GM12872 (cell line): Measurements from ENCODE around the gene ISLR.

ENCODE experiments used
- CTCF ChIP-seq: IDR thresholded peaks from 3 replicates; pipeline ENCODE4 v1.5.1; 2011; ENCODE audit warnings: low read depth, mild to moderate bottlenecking, low read length, moderate library complexity; ENCODE audit not compliant: insufficient read depth

ISLR gene

GRCh38 chr15:74134387-74135027 is 39.0 kb upstream of the ISLR start:
- peak; percentile 54 for TF ChIP-seq CTCF

DNA sequence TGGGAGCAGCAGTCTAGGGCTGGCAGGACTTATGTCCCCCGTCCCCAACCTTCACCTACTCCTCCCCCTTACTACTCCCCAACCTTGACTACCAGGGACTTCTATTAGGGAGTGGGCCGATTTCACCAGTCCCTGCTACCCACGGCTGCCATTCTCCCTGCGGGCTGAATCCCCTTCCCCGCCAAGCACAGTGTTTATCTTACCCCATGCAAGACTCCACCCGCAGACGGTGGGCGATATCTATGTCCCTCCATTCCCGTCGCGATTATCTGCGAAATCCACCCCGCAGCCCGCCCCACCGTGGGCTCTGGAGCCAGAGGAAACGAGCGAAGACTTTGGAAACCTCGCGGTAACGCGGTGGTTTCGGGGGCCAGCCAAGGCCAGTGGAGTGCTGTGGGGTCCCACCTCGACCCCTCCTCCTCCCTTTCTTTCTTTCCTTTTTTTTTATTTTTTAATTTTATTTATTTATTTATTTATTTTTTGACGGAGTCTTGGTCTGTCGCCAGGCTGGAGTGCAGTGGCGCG is 38.4 kb upstream of the ISLR start:
- no peak for TF ChIP-seq CTCF

DNA sequence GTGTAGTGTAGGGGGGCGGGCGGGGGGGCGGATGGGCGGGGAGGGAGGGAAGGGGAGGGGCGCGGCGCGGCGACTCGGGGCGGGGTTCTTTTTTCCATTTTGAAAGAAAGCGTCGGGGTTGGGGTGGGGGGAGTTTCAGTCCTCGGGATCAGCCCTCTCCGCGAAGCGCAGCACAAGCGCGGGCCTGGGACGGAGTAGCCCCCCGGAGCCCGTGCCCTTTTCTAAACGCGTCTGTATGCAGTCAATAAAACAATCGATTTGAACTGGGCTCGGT is 37.0 kb upstream of the ISLR start:
- TF ChIP-seq CTCF, result no peak

DNA sequence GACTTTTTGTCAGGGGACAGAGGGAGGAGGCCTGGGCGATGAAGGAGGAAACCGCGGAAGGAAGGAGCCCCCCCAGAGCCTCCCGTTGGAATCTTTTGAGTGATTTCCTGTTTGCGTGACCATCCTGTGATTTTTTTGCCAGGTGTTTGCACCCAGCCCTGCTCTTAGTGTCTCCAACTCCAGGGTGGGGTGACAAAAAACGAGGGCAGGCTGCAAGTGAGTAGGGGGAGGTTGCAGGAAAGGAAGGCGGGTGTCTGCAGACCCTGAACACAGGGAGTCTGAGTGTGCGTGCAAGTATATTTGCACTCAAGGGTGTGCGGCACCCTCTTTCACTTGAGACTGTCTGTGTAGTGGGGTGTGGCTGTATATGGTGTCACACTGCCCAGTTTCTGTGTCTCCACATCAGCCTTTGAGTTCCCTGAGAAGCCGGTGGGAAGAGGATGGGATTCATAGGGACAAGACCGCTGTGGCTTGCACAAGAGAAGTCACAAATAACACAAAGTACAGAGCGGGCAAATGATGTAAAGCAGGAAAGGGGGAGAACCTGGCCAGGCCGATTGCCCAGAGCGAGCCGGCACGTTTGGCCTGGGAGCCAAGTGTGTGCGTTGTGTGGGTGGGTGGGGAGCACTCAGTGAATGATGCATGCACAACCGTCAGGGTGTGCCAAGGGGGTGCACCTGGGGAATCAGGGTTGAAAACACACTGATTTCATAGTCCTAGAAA is 36.5 kb upstream of the ISLR start:
- no peak for TF ChIP-seq CTCF

DNA sequence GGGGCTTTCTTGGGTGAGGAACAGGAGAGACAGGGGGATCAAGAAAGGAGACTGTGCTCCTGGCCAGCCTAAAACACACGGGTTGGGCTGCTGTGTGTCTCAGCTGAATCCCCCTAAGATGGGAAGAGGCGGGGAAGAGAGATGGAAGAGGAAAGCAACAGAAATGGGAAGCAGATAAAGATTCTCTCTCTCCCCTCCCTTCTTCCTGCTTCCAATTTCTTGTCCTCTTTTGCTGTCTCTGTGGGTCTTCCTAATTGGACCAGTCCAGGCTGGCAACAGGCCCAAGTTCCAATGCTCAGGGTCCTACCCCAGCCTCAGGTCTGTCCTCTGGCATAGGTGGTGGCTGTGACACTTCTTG is 36.0 kb upstream of the ISLR start:
- no peak for TF ChIP-seq CTCF

DNA sequence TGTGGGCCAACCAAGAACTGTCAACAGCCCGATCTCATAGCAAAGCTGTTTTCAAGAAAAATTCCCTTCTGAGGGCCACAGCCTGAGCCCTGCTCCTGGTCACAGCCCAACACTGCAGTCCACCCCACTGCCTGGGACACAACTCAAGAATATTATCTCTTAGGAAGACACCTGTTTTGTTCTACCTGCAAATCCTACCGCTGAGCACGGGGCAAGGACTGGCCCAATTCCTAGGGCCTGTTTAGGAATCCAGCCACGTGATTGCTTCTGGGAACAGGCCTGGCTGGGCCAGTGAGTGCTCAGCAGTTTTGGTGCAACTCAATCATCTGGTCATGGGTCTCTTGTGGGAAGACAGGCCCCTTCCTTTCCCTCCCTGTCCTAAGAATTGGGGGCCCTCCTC is 34.9 kb upstream of the ISLR start:
- no peak for TF ChIP-seq CTCF

GRCh38 chr15:74141591-74141990 is 31.9 kb upstream of the ISLR start:
- TF ChIP-seq CTCF, result no peak
